C4-2B (cell line): ENCODE results near the gene MAPK8IP2.

Experiments
- CTCF ChIP-seq: fragments of 450-650 bp; conservative IDR thresholded peaks from 2 replicates; pipeline ENCODE4 v1.5.1; 2017; ENCODE audit warnings: mild to moderate bottlenecking
- ZFX ChIP-seq: fragments of 450-650 bp; IDR thresholded peaks from 2 replicates; pipeline ENCODE4 v1.6.1; 2017

GRCh38 chr22:50628543-50629134 lies 28.0 kb downstream of the MAPK8IP2 start:
- no peak for TF ChIP-seq CTCF
- no peak for TF ChIP-seq ZFX
